PC-3 (cell line): ENCODE data around the gene SLC5A3. TPM values are rescaled to one million over a fixed set of nuclear protein-coding genes. Genes with fewer than 3 reads are reported as not detected.

ENCODE experiments used
- ATAC-seq: fragments of 200-7000 bp; cut with Tn5 transposase; 2 replicates; pipeline ENCODE4 v1.9.1; 2020; ENCODE audit warnings: mild to moderate bottlenecking, moderate library complexity
- BruUV-seq: library from RNA; stranded (reverse); fragments of 400-500 nt; replicated peaks from 2 replicates; lab custom pipeline; 2021; lab: Mats Ljungman, UMichigan
- CTCF ChIA-PET: fragments of 300-600 bp; sonication (Branson Sonifier 250); formaldehyde crosslinking; loops from one replicate; lab custom pipeline; 2022; ENCODE audit warnings: antibody characterized with exemption; lab: Charles Lee
- POLR2A ChIA-PET: fragments of 300-600 bp; sonication (Branson Sonifier 250); formaldehyde crosslinking; loops from one replicate; lab custom pipeline; 2022; ENCODE audit warnings: antibody characterized with exemption; ENCODE audit not compliant: unreplicated experiment; lab: Charles Lee
- DNase-seq: peaks from one replicate; pipeline ENCODE4 v3.0.0-alpha.2; 2015
- H2AFZ ChIP-seq: fragments of 300-600 bp; sonication (generic); 2 replicates; pipeline ENCODE4 v1.6.0; 2016; ENCODE audit warnings: antibody characterized with exemption, low read length
- H3F3A ChIP-seq: fragments of 300-600 bp; sonication (generic); one replicate; pipeline ENCODE4 v1.6.0; 2017; ENCODE audit warnings: antibody characterized with exemption, low read length, control low read depth, mild to moderate bottlenecking; ENCODE audit not compliant: unreplicated experiment
- H3K27ac ChIP-seq: fragments of 300-600 bp; sonication (generic); 2 replicates; pipeline ENCODE4 v1.5.1; 2016; ENCODE audit warnings: mild to moderate bottlenecking, low read length
- H3K27me3 ChIP-seq: fragments of 300-600 bp; sonication (generic); 2 replicates; pipeline ENCODE4 v1.6.1; 2016; ENCODE audit warnings: low read length, mixed read lengths
- H3K36me3 ChIP-seq: fragments of 300-600 bp; sonication (generic); 2 replicates; pipeline ENCODE4 v1.6.1; 2016; ENCODE audit warnings: low read depth, mixed run types, low read length, mixed read lengths
- H3K4me1 ChIP-seq: fragments of 300-600 bp; sonication (generic); 2 replicates; pipeline ENCODE4 v1.5.1; 2016; ENCODE audit warnings: low read length; ENCODE audit not compliant: insufficient read depth
- H3K4me2 ChIP-seq: fragments of 300-600 bp; sonication (generic); 2 replicates; pipeline ENCODE4 v1.6.0; 2016; ENCODE audit warnings: low read length
- H3K4me3 ChIP-seq: fragments of 300-600 bp; sonication (generic); 2 replicates; pipeline ENCODE4 v1.5.1; 2016; ENCODE audit warnings: mild to moderate bottlenecking, low read length, mixed read lengths
- H3K79me2 ChIP-seq: fragments of 300-600 bp; sonication (generic); 2 replicates; pipeline ENCODE4 v1.6.1; 2017; ENCODE audit warnings: low read length, mixed read lengths
- H3K9ac ChIP-seq: fragments of 300-600 bp; sonication (generic); 2 replicates; pipeline ENCODE4 v1.6.0; 2016; ENCODE audit warnings: mild to moderate bottlenecking, low read length
- H3K9me2 ChIP-seq: fragments of 300-600 bp; sonication (generic); replicated peaks from 2 replicates; pipeline ENCODE4 v1.6.1; 2016; ENCODE audit warnings: mixed run types, low read length, mixed read lengths
- H3K9me3 ChIP-seq: fragments of 300-600 bp; sonication (generic); 2 replicates; pipeline ENCODE4 v1.6.1; 2016; ENCODE audit warnings: low read length, mixed read lengths
- H4K20me1 ChIP-seq: fragments of 300-600 bp; sonication (generic); 2 replicates; pipeline ENCODE4 v1.6.1; 2016; ENCODE audit warnings: low read length, mixed read lengths
- CTCF ChIP-seq: fragments of 300-600 bp; sonication (generic); conservative IDR thresholded peaks from 2 replicates; pipeline ENCODE4 v1.5.1; 2017; ENCODE audit warnings: antibody characterized with exemption, low read depth, mild to moderate bottlenecking, low read length
- EZH2 ChIP-seq: fragments of 300-600 bp; sonication (generic); IDR thresholded peaks from one replicate; pipeline ENCODE4 v1.6.1; 2017; ENCODE audit warnings: antibody characterized with exemption, mild to moderate bottlenecking, low read length; ENCODE audit not compliant: unreplicated experiment
- EZH2phosphoT487 ChIP-seq: fragments of 300-600 bp; sonication (generic); IDR thresholded peaks from 2 replicates; pipeline ENCODE4 v1.6.1; 2018; ENCODE audit warnings: mild to moderate bottlenecking, antibody characterized with exemption, low read length, borderline replicate concordance
- intact Hi-C: fragments of 100-400 bp; cut with micrococcal nuclease; formaldehyde crosslinking; loops from 2 replicates; pipeline ENCODE4 v1.9.0; 2023
- total RNA-seq: library from RNA; depleted of rRNA; stranded (reverse); fragments of >200 nt; gene quantifications from 2 replicates; pipeline ENCODE4 v1.2.3, GENCODE V29; 2014

Gene SLC5A3
- total RNA-seq, 1 experiment from 2014 or later, result 13.8 TPM

- TF ChIP-seq CTCF, result peak; percentile 63
- TF ChIP-seq EZH2, result no peak
- no peak for TF ChIP-seq EZH2phosphoT487
- Histone ChIP-seq H3K9me3 (no peaks in the 10 kb centered on the region), H3K9ac (no peak overlapping the region), H3K4me2 (no peak overlapping the region), H2AFZ (no peak overlapping the region), H3K27ac (no peak overlapping the region), H4K20me1 (peaks cover 37% of the 10 kb centered on the region), H3F3A (no peaks in the 10 kb centered on the region), H3K36me3 (peaks cover 37% of the 10 kb centered on the region), H3K4me3 (no peak overlapping the region), H3K9me2 (no peaks in the 10 kb centered on the region), H3K27me3 (no peaks in the 10 kb centered on the region), H3K79me2 (peaks cover 99% of the 10 kb centered on the region), H3K4me1 (no peaks in the 10 kb centered on the region)
- intact Hi-C loops, result no loop called here
- ATAC-seq (no peak), DNase-seq (peak; percentile 32)
- ChIA-PET POLR2A (no interaction called here), CTCF (no interaction called here)
- BruUV-seq, result no TSS peak
Observed at GRCh38 chr21:34091607-34092006, 18.2 kb downstream of the SLC5A3 start.

- no peak overlapping the region for H3K4me2 ChIP-seq
- DNase-seq, result no peak
- no peaks in the 10 kb centered on the region for H3F3A ChIP-seq
- no peak overlapping the region for H2AFZ ChIP-seq
- H3K4me1 ChIP-seq, result no peaks in the 10 kb centered on the region
- TF ChIP-seq EZH2phosphoT487, result no peak
- TF ChIP-seq EZH2, result no peak
- TF ChIP-seq CTCF, result no peak
- peaks cover 99% of the 10 kb centered on the region for H3K79me2 ChIP-seq
- intact Hi-C loops, result no loop called here
- BruUV-seq, result no TSS peak
- ATAC-seq, result no peak
- ChIA-PET POLR2A (interaction anchor here (0.6 kb wide), 1 partner anchor 8 kb away, joined by 3 read pairs; no protein-coding TSS in a partner anchor), CTCF (interaction anchor here (0.7 kb wide), 1 partner anchor 145 kb away, joined by 3 read pairs; no protein-coding TSS in a partner anchor)
- H3K27ac ChIP-seq, result no peak overlapping the region
- H3K9me2 ChIP-seq, result no peaks in the 10 kb centered on the region
- no peak overlapping the region for H3K4me3 ChIP-seq
- H3K27me3 ChIP-seq, result no peaks in the 10 kb centered on the region
- peaks cover 42% of the 10 kb centered on the region for H3K36me3 ChIP-seq
- peaks cover 31% of the 10 kb centered on the region for H4K20me1 ChIP-seq
- H3K9ac ChIP-seq, result no peak overlapping the region
- no peaks in the 10 kb centered on the region for H3K9me3 ChIP-seq
Observed at GRCh38 chr21:34092262-34092921, 19.0 kb downstream of the SLC5A3 start.

- no peak overlapping the region for H2AFZ ChIP-seq
- H3K27me3 ChIP-seq, result no peaks in the 10 kb centered on the region
- no peak overlapping the region for H3K4me2 ChIP-seq
- H3K9me2 ChIP-seq, result no peaks in the 10 kb centered on the region
- H3K4me1 ChIP-seq, result no peaks in the 10 kb centered on the region
- H3K79me2 ChIP-seq, result peaks cover 99% of the 10 kb centered on the region
- CTCF ChIA-PET, result interaction anchor here (0.7 kb wide), 1 partner anchor 146 kb away, joined by 3 read pairs; no protein-coding TSS in a partner anchor
- H3F3A ChIP-seq, result no peaks in the 10 kb centered on the region
- no peak overlapping the region for H3K27ac ChIP-seq
- intact Hi-C loops, result no loop called here
- H3K4me3 ChIP-seq, result no peak overlapping the region
- no peak overlapping the region for H3K9ac ChIP-seq
- no peak for TF ChIP-seq EZH2phosphoT487
- no peak for TF ChIP-seq CTCF
- no peak for TF ChIP-seq EZH2
- POLR2A ChIA-PET, result no interaction called here
- H4K20me1 ChIP-seq, result peaks cover 24% of the 10 kb centered on the region
- H3K9me3 ChIP-seq, result no peaks in the 10 kb centered on the region
- DNase-seq, result no peak
- H3K36me3 ChIP-seq, result peaks cover 42% of the 10 kb centered on the region
- ATAC-seq, result no peak
- no TSS peak for BruUV-seq
Observed at GRCh38 chr21:34093083-34093482, 19.7 kb downstream of the SLC5A3 start.
